ENCODE measurements around the gene MARK1.

DNA sequence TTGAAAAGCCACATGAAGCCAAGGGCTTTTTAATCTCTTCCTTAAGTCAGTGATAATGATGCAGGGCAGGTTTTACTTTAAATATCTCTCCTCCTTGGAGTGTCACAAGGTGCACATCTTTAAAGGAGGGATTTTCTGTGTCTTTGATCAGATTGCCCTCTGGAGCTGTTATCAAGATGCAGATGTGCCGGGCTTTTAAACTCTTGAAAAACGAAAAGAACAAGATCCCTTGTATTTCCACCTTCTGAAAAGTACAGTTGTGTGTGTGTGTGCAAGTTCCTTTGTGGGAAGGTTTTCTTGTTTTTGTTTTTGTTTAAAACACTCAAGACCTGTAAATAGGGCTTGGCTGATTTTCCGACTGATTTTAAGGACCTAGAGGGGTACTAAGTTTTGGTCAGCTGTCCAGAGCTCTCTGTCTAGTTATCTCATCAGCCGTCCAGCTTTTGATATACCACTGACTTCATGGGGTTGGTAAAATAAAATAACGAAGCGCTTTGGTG lies 1.6 kb downstream of the MARK1 start:
- TF ChIP-seq, protein P1, sequence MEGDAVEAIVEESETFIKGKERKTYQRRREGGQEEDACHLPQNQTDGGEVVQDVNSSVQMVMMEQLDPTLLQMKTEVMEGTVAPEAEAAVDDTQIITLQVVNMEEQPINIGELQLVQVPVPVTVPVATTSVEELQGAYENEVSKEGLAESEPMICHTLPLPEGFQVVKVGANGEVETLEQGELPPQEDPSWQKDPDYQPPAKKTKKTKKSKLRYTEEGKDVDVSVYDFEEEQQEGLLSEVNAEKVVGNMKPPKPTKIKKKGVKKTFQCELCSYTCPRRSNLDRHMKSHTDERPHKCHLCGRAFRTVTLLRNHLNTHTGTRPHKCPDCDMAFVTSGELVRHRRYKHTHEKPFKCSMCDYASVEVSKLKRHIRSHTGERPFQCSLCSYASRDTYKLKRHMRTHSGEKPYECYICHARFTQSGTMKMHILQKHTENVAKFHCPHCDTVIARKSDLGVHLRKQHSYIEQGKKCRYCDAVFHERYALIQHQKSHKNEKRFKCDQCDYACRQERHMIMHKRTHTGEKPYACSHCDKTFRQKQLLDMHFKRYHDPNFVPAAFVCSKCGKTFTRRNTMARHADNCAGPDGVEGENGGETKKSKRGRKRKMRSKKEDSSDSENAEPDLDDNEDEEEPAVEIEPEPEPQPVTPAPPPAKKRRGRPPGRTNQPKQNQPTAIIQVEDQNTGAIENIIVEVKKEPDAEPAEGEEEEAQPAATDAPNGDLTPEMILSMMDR (IDR thresholded peaks at IDR 0.05) = no peak
- no peak for TF ChIP-seq EZH2 (IDR thresholded peaks at IDR 0.05; ENCODE audit: borderline replicate concordance, insufficient read depth, low read depth, low read length, poor library complexity, severe bottlenecking)

Measured in B cell (primary cell).